ENCODE results near the gene DCXR. TPM values are rescaled to one million over a fixed set of nuclear protein-coding genes. Genes with fewer than 3 reads are reported as not detected.

The DCXR gene
- total RNA-seq, 4 donors from 2014 or later = 89.1 to 162 (median 135) TPM

DNA sequence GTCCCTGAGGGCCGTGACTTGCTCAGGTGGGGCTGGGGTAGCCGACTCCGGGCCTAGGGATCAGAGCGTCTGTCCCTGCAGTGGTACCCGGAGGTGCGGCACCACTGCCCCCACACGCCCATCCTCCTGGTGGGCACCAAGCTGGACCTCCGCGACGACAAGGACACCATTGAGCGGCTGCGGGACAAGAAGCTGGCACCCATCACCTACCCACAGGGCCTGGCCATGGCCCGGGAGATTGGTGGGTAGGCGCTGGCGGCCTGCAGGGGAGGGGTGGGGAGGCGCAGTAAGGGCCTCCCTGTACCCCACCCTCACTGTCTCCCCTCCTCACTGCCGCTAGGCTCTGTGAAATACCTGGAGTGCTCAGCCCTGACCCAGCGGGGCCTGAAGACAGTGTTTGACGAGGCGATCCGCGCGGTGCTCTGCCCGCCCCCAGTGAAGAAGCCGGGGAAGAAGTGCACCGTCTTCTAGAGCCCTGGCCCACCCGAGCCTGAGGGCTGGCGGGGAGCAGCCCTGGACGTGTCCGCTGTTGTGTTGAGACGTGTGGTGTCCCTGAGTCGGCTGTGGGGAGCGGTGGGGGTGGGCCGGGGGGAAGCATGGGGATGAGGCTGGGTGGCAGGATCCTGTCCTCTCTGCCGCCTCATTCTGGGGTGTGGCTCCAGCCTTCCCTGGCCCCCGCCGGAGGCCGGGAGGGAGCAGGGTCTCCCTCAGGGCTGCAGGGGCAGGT, 4.0 kb downstream of the DCXR start:
- WGBS, 2 donors = no CpG with 5 or more reads among the region's 38 CpGs
- peaks cover 0 to 20% (median 0%) of the 10 kb centered on the region in 3 donors for H3K36me3 ChIP-seq
- TF ChIP-seq POLR2A (IDR thresholded peaks at IDR 0.05) (no peak), CTCF (IDR thresholded peaks at IDR 0.05) (no peak)
- H3K27ac ChIP-seq = no peak overlapping the region
- no peak overlapping the region for H3K4me3 ChIP-seq
- no peaks in the 10 kb centered on the region for H3K9me3 ChIP-seq
- intact Hi-C loops (cut with DNase I) = no loop called here
- H3K27me3 ChIP-seq = peaks cover 0 to 7% (median 0%) of the 10 kb centered on the region in 4 donors
- no peak for DNase-seq
- peaks cover 31 to 75% (median 38%) of the 10 kb centered on the region in 3 donors for H3K4me1 ChIP-seq

GRCh38 chr17:82031885-82032627, 5.4 kb downstream of the DCXR start:
- Histone ChIP-seq H3K36me3 (peaks cover 0 to 30% (median 0%) of the 10 kb centered on the region in 3 donors), H3K9me3 (no peaks in the 10 kb centered on the region), H3K27me3 (peaks cover 0 to 7% (median 0%) of the 10 kb centered on the region in 4 donors), H3K27ac (peak overlapping the region in 2 of 4 donors; percentile 68 to 80), H3K4me3 (peak overlapping the region; percentile 17 to 71 (median 60)), H3K4me1 (peaks cover 27 to 65% (median 33%) of the 10 kb centered on the region in 3 donors)
- no peak for TF ChIP-seq POLR2A (IDR thresholded peaks at IDR 0.05)
- TF ChIP-seq CTCF (IDR thresholded peaks at IDR 0.05) = no peak
- DNase-seq = no peak
- 0% methylated on average over 7 of the region's 59 CpGs; no CpG with 5 or more reads in 1 of the 2 donors for WGBS, 2 donors
- intact Hi-C loops (cut with DNase I) = loop anchor here (2.0 kb wide), 1 partner anchor 121 kb away; no protein-coding TSS in a partner anchor

GRCh38 chr17:82031303-82031884, 6.1 kb downstream of the DCXR start, which contains the start of gene RAC3:
RAC3 (plus strand) TSS chr17:82031678; CDS start chr17:82031762, 84 bp downstream.
- Histone ChIP-seq H3K4me1 (peaks cover 20 to 58% (median 28%) of the 10 kb centered on the region in 3 donors), H3K27ac (peak within 1 kb of the TSS; percentile 70 to 88 (median 79)), H3K9me3 (no peaks in the 10 kb centered on the region), H3K4me3 (peak within 1 kb of the TSS; percentile 47 to 71 (median 60)), H3K27me3 (peaks cover 0 to 7% (median 0%) of the 10 kb centered on the region in 4 donors), H3K36me3 (peaks cover 0 to 33% (median 0%) of the 10 kb centered on the region in 3 donors)
- intact Hi-C loops (cut with DNase I) = loop anchor here (2.0 kb wide), 1 partner anchor 121 kb away; no protein-coding TSS in a partner anchor
- no peak for DNase-seq
- no CpG with 5 or more reads among the region's 96 CpGs for WGBS, 2 donors
- TF ChIP-seq POLR2A (IDR thresholded peaks at IDR 0.05) (no peak), CTCF (IDR thresholded peaks at IDR 0.05) (no peak)

DNA sequence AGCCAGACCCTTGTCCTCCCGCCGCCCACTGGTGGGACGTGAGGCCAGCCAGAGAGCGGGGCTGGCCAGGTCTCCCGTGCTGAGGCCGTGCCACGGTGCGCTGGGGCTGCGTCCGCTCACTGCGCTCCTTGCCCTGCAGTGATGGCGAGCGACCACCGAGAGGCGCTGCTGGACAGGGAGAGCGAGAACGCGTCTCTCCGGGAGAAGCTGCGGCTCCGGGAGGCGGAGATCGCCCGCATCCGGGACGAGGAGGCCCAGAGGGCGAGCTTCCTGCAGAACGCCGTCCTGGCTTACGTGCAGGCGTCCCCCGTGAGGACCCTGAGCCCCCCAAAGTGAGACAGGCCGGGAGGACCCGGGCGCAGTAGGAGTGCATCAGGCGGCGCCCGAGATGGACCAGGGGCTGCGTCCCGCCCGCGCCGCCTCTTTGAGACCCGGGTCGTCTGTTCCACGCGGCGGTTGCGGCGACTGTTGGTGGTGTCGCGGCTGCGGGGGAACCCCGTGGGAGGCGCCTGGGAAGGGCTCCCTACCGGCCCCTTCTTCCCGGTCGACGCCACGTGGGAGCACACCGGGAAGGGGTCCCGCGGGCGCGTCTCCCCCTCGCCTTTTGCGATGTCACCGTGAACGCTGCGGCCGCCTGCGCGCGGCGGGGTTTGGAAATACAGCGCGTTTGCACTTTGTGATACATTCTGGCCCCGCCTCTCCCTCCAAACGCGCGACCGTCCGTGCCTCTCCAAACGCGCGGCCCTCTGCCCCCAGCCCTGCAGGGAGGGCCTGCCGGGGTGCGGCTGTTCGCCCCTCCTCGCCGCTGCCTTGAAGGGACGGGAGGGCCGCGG, 6.8 kb downstream of the DCXR start:
- TF ChIP-seq CTCF (IDR thresholded peaks at IDR 0.05) (peak; percentile 94 to 99 (median 95)), POLR2A (IDR thresholded peaks at IDR 0.05) (no peak)
- intact Hi-C loops (cut with DNase I) = loop anchor here (2.0 kb wide), 1 partner anchor 122 kb away; no protein-coding TSS in a partner anchor
- H3K36me3 ChIP-seq = peaks cover 0 to 27% (median 0%) of the 10 kb centered on the region in 3 donors
- no peak for DNase-seq
- H3K9me3 ChIP-seq = no peaks in the 10 kb centered on the region
- peaks cover 16 to 51% (median 21%) of the 10 kb centered on the region in 3 donors for H3K4me1 ChIP-seq
- H3K4me3 ChIP-seq = peak overlapping the region; percentile 47 to 71 (median 60)
- peaks cover 0 to 7% (median 0%) of the 10 kb centered on the region in 4 donors for H3K27me3 ChIP-seq
- peak overlapping the region; percentile 70 to 88 (median 79) for H3K27ac ChIP-seq
- WGBS, 2 donors = 3% methylated on average over 23 of the region's 94 CpGs; no CpG with 5 or more reads in 1 of the 2 donors

Measured in esophagus squamous epithelium (tissue), 5 donors.